Measurements from ENCODE around the gene ITGA11.

Gene ITGA11

DNA sequence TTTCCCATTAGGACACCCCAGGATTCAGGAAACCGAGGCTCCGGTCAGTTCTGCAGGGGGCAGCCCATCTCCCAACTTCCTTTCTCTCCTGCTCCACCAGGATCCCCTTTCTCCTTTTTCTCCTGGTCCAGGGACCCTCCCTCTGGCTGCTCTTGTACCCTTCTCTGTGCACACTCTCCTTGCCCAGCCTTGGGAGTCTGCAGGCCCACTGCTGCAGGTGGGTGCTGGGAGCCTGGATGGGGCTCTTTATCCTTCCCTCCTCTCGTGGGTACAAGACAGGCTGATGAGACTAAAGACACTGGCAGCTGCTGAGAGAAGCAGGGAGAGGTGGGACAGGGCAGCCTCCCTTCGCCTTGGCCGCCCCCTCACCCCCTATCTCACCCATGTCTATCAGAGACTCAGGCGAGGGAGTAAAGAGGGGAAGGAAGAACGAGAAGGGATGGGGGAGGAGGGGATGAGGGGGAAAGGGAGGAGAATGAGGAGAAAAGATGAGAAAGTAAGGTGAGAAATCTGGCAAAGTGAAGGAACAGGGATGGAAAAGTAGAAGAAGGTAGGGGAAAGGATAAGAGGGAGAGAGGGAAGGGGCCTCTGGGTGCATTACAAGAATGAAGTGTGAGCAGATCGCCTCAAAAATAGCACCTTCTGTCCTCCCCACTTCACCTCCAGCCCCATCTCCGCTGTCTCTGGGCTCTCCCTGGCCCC, 45.2 kb downstream of the ITGA11 start:
- no peak for DNase-seq

DNA sequence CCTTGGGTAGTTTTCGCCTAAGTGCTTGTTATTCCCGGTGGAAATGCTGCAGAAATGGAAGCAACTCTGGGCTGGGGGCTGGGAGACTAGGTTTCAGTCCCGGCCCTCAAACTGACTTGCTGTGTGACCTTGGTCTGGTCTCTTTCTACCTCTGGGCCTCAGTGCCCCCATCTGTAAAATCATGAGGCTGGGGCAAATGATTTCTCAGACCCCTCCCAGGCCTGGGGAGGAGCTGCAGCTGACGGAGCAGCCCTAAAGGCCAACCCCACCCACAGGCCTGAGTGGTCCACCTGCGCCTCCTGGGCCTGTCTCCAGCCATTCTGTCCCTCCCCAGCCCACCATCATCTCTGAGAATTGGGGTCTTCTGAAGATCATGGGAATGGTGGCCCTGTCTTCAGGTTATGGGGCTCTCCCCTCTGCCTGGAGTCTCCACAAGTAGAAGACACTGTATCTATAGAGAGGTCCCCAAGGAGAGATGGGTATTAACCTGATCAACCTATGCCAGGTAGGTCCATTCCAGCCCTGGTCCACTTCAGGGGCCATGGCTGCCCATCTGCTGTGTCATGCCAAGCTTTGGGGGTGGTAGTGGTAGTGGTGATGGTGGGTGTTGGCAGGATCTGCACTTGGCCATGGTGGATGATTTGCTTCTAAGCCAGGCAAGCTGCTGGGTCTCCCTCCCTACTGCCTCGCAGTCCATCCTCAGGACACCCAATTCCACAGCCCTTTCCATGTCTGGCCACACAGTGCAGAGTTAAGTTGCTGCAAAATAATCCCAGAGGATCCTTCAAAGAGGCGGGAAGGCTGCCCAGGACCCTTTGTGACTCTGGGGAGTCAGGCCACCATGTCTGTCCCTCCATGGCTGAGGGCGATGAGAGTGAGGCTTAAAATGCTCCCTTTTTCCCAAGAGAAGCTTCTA, 46.0 kb downstream of the ITGA11 start:
- DNase-seq, result no peak

DNA sequence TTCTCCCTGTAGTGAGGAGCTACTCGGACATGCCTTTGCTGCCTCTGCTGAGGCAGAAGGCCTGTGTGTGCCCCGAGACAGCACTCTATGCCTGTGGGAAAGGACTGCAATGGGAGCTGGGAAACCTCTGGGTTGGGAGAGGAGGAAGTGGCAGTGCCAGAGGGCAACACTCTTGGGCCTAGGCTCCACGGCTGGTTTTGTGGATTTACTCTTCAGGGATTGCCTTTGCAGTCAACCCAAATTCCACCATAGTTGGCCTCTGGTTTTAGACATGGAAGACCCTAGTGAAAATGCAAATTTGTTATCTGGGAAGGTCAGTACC, 46.8 kb downstream of the ITGA11 start:
- DNase-seq, result no peak

DNA sequence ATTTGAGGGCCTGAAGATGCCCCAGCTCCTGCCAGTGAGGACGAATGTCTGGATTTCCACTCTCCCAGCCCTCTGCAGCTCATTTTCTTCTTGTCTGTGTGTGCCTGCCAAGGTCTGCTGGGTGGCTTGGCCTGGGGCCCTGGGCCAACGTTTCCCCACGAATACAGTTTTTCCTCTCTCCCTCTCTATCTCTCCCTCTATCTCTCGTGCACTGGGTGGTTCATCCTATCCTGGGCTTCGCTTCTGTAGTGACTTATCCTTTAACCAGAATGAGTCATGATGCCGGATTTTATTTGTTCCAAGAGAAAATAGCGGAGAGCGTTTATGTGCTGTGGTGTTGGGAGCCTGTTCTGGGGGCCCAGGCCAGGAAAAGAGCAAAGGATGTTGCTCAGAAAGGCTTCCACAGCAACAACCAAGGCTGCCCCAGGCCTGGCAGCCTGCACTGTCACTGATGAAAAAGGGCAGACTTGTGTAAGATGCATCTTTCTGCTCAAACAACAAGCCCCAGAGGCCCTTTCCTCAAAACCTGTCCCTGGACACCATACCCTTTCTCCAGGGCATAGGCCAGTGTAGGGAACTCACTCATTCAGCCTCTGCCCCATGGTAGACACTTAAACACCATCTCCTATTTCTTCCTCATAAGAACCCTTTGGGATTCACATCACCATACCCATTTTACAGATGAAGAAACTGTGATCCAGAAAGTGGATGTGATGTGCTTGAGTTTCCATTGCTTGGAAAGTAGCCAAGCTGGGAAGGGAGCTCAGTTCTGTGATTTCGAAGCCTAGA, 47.3 kb downstream of the ITGA11 start:
- DNase-seq, result no peak

DNA sequence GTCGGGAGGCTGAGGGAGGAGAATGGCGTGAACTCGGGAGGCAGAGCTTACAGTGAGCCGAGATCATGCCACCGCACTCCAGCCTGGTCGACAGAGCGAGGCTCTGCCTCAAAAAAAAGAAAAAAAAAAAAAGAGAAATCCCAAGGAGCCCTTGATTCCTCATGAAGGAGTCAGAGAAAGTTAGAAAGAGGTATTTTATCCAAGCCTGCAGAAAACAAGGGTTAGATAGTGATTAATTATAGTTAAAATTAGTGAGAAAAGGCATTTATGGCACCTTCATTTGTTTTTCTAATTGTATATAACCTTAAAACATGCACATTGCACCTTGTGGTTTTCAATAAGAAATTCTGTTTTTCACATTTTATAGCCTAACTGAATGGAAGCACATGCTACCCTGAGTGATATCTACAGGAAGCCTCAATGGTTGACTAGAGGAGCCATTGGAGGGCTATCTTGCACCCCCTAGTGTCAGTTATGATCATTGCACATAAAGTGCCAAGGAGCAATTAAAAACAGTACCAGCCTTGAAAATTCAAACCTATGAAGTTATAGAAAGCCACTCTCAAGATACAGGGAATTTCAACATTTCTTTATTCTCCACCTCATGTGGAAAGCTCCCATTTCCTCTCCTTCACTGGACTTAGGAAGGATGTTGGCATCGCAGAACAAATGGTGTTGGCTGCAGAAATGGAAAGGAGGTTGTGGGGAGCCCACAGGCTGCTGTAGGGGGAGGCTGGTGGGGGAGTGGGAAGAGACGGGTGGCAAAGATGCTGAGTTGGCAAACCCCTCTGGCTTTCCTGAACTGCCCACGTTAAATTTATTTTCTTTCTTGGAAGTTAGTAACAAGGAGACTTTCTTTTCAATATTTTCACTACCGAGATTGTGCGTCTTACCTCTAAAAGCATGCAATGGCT, 48.5 kb downstream of the ITGA11 start:
- peak; percentile 43 for DNase-seq

DNA sequence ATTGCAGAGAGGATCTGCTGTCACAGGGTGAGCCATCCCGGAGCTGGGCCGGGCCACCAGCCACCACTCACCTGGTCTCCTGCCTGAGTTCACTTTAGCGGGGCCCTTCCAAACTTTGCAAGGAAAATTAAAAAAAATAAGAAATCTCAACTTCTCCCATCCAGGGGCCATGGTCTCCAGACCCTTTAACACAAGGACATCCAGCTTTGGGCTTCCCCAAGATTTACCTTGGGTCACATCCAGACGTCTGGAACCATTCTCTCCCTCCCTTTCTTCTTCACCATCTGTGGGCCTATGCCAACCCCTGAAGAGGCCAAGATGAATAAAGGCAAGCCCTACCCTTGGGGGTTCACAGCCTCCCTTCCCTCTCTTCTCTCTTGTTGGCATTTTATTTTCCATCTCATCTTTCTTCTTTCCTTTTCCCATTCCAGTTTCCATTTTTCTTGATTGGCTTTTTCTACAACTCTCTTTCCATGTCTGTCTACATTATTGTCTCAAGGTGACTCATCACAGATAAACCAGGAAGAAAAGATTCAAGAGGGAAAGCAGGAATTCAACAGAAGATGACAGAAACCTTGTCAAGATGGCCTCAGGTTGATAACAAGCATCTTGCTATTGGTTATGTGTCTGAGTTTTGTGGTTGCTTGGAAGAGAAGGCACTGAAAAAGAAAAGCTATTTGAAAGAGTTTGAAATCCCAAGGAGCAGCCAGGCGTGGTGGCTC, 49.5 kb downstream of the ITGA11 start:
- DNase-seq, result no peak

DNA sequence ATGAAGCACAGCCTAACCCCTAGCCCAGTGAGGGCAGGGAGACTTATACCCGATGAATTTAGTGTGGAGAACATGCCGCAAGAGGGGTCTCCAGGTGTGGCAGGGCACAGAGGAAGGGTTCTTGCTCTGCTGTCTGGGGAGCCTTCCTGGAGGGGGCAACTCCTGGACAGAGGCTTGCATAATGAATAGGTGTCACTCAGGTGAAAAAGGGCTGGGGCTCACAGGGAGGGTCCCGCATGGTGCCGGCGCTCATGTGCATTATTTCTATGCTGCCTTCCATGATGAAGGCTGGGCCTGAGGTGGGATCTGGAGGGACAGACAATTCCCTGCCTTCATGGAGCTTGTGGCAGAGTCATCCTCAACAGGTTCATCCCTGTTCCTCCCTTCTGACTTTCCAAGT, 51.5 kb downstream of the ITGA11 start:
- no peak for DNase-seq

DNA sequence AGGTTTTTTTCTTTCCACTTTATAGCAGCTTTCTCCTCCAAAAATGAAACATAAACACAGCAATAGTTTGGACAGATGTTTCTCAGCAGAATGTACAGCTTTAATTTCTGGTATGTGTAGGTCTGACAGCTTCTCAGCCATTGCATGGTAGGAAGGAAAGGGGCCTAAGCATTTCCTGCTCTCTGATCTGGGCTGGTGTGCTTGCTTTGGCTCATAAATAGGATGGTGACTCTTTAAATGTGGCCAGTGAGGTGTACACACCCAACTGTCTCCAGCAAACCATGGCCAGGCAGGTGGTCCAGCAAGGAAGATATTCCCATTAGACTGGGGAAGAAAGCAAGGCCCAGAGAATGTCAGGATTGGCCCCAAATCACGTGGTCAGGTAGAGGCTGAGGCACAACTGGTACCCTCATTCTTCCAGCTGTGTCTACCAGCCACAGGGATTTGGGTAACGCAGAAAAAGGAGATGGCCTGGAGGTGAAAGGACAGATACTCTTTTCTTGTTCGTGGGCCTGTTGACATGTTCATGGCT, 52.1 kb downstream of the ITGA11 start:
- no peak for DNase-seq

GRCh38 chr15:68379058-68379758, 52.8 kb downstream of the ITGA11 start:
- no peak for DNase-seq

GRCh38 chr15:68378595-68378994, 53.4 kb downstream of the ITGA11 start:
- DNase-seq, result no peak

GRCh38 chr15:68377766-68378165, 54.2 kb downstream of the ITGA11 start:
- no peak for DNase-seq

- no peak for DNase-seq
These were observed 55.4 kb downstream of the ITGA11 start for GRCh38 chr15:68376447-68377060.

DNA sequence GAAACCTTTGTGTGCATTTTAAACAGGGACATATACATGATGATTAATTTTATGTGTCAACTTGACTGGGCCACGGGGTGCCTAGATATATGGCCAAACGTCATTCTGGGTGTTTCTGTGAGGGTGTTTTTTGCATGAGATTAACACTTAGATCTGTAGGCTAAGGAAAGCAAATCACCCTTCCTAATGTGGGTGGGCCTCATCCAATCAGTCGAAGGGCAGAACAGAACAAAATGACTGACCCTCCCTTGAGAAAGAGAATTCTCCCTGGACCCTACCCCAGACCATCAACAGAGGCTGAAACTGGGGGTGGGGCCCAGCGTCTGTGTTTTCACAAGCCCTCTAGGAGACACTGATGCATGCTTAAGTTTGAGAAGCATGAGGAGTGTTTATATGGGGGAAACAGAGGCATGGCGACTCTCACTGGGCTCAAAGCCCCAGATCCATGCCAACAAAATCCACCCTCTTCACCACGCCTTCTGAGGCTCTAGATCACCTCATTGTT, 56.2 kb downstream of the ITGA11 start:
- no peak for DNase-seq

DNA sequence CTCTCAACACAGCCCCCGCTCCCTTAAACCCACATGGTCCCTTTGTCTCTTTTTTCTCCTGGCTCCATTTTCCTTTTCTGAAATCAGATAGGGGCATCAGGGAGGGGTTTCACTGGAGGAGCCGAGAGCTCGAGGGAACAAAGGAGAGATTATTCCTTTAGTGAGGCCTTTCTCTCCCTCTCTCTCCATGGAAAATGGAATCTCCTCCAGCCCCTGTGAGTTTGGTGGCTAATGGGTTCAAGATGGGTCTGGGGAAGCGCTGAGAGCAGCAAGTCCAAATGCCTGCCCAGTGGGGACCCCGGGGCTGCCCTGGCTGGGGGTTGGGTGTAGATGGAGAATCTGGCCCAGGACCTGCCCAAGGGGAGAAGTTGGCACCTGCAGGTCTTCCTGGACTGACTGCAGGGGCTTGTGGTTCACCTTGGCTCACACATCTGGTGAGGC, 56.8 kb downstream of the ITGA11 start:
- DNase-seq, result no peak

DNA sequence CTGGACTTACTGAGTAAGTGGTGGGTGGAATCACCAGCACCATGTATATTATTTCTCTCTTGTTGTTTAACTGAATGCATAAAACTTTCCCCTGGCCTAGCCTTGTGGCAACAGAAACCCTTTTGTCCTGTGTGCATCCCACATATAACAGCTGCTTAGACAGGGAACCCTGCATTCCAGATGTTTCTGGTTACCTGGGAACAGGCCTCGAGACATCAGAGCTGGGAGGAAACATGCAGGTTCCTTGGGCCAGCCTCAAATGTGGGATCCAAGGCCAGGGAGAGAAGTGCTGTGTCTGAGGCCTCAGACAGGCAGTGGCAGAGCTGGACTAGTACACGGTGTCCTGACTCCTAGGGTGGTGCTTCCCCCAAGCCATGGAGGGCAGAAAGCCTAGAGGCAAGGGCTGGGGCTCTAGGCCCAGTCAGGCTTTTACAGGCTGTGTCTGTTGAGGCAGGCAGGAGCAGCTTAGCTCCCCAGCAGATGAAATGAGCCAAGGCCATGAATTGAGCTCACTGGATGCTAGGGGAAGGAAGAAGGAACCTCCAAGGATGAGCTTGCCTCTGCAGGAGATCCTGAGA, 57.7 kb downstream of the ITGA11 start:
- DNase-seq, result no peak

DNA sequence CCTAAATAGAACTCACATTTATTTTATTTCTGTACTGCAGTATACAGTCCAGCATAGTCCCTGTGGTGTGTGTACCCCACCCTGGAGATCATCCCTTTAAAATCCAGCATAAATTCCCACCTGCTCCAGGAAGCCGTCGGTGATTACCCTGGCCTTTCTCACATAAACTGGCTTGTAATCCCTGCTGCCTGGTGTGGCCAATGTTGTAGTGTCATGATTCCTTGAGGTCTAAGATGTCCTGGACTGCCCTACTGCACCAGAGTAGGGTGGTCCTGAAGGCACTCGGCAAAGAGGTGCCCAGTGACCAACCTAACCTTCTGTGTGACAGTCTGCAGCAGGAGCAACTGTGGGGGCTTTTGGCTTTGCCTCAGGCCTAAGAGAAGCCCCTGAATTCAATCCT, 58.9 kb downstream of the ITGA11 start:
- no peak for DNase-seq

DNA sequence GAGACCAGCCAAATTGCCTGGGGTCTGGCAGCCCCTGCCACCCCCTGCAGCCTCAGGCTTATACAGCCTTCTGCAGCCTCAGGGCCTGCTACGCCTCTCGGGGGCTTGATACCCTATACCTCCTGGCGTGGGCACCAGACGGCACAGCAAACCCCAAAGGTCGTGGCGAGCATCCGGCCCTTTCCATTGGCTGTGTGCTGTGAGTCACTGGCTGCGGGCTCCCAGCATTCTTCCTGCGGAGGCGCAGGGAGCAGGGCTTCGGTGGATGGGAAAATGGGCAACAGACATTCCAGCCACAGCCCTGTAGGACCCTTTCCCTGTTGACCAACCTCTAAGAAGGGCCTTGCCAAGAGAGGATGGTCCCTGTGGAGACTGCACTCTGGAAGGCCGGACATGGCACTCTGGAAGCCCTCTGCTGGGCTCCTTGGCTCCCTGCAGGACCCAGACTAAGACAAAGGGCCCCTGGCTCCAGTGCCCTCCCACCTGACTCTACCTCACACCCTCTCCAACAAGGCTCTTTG, 59.6 kb downstream of the ITGA11 start:
- DNase-seq, result no peak

GRCh38 chr15:68371851-68372250, 60.1 kb downstream of the ITGA11 start:
- no peak for DNase-seq

- DNase-seq, result no peak
These were observed 60.8 kb downstream of the ITGA11 start for GRCh38 chr15:68371160-68371559.

DNA sequence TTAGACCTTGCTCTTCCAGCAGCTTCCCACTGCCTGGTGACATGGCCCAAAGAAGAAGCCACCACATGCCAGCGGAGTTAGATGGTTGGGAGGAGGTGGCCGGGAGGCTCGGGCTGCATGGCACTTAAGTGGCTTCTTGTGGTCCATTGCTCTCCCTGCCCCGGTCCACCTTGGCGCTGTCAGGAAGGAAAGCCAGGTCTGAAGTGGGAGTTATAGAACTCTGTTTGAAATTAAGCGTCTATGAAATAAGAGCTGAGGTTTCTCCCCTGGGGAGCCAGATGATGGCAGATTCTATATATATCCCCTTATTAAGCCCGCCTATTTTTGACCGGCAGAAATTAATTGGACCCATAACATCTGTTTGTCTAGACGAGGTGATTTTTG, 61.2 kb downstream of the ITGA11 start:
- no peak for DNase-seq

Measured in CD4-positive, alpha-beta T cell treated with Interleukin-6 for 4 hours (primary cell).